Right lobe of liver (tissue), 6 donors: ENCODE measurements around the gene LIN7C. TPM values are rescaled to one million over a fixed set of nuclear protein-coding genes. Genes with fewer than 3 reads are reported as not detected.
A peak's percentile ranks its signal among the peaks of the same experiment; 100 is the strongest.

ENCODE experiments used
- ATAC-seq, 4 donors: fragments of 200-7000 bp; cut with Tn5 transposase; one replicate each; pipeline ENCODE4 v1.9.1; 2020; ENCODE audit warnings: mild to moderate bottlenecking in 4 of 4, moderate library complexity in 4 of 4
- DNase-seq, 3 donors: peaks; one replicate each; pipeline ENCODE4 v3.0.0-alpha.2; 2020
- H3K27ac ChIP-seq, 3 donors: fragments of 200-600 bp; one replicate each; pipeline ENCODE4 v1.8.0; 2022
- H3K27me3 ChIP-seq, 2 donors: fragments of 200-600 bp; one replicate each; pipeline ENCODE4 v1.8.0; 2022
- H3K36me3 ChIP-seq, 4 donors: fragments of 200-600 bp; sonication (generic) in 1 of 4; one replicate each; pipeline versions ENCODE4 v1.5.1 to v1.8.0; 2017 to 2022; ENCODE audit warnings: control low read depth in 1 of 4
- H3K4me1 ChIP-seq, 4 donors: fragments of 200-600 bp; sonication (generic) in 1 of 4; one replicate each; pipeline versions ENCODE4 v1.5.1 to v1.8.0; 2017 to 2022; ENCODE audit warnings: control low read depth in 1 of 4
- H3K4me3 ChIP-seq, 3 donors: fragments of 200-600 bp; one replicate each; pipeline ENCODE4 v1.8.0; 2022
- H3K9me3 ChIP-seq, 4 donors: fragments of 200-600 bp; sonication (generic) in 1 of 4; one replicate each; pipeline versions ENCODE4 v1.5.1 to v1.8.0; 2017 to 2022; ENCODE audit warnings: control low read depth in 1 of 4
- POLR2A ChIP-seq: fragments of 450-650 bp; IDR thresholded peaks from one replicate; pipeline ENCODE4 v1.6.1; 2017; ENCODE audit warnings: antibody characterized with exemption, mild to moderate bottlenecking
- WGBS: methylation state at CpG from one replicate; pipeline ENCODE4 v1.1.6; 2018; ENCODE audit warnings: low coverage, low lambda C conversion rate; ENCODE audit not compliant: insufficient coverage; ENCODE audit errors: missing lambda C conversion rate; 5-methylcytosine and 5-hydroxymethylcytosine counted together
- intact Hi-C, 2 donors: fragments of 100-400 bp; cut with DNase I; formaldehyde crosslinking; loops; one replicate each; pipeline versions ENCODE4 v1.11.2 to v1.14.1; 2022
- total RNA-seq, 6 experiments: library from RNA; depleted of rRNA in 2 of 6; stranded (reverse); fragments of >200 nt in 2 of 6; fragmentation: NEBNext Ultra II Directional in 3 of 6; extraction: Animal tissue kit (Norgen Biotek cat#: 25700) in 3 of 6; gene quantifications; one replicate each; pipeline versions ENCODE4 v1.1.0 to v1.2.4, GENCODE V29; 2016 to 2023
- TF ChIP-seq, protein P1 (sequence below), 4 donors: fragments of 200-600 bp in 3 of 4; fragments of 450-650 bp in 1 of 4; IDR thresholded peaks; one replicate each; pipeline versions ENCODE4 v1.5.1 to v1.8.0; 2016 to 2022; ENCODE audit warnings: antibody characterized with exemption in 4 of 4, mild to moderate bottlenecking in 2 of 4
- donor health status: DM: no; HTN: yes; CAD: no.
- donor health status: DM: no; HTN: no; CAD: no.
- donor health status: DM: no; HTN: no; CAD: no.
- donor health status: DM: no; HTN: yes; CAD: no.
- donor health status: DM: no; HTN: yes; CAD: no.

Gene LIN7C
- total RNA-seq, 6 experiments from 2014 or later, result 22.6 to 33.2 (median 27.1) TPM

DNA sequence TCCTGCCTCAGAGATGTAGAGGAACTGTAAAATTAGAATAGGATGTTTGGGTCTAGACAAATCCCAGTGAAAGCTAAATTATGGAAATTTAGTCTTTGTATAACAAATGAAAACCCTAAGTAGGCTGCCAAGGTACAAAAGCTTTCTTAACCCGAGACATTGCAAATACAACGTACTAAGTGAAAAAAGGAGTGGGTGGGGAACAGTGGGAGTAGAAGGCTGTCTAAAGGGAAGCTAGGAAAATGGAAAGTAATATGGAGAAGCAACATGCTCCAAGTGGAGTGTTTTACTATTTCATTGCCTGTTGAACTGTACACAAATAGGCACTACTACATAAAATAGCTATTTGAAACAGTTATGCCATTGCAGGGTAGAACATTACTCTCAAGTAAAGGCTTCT, 6.8 kb upstream of the LIN7C start:
- intact Hi-C loops, result no loop called here
- no peaks in the 10 kb centered on the region for H3K9me3 ChIP-seq
- 75% methylated on average over 2 of the region's 2 CpGs for WGBS
- no peaks in the 10 kb centered on the region for H3K27me3 ChIP-seq
- H3K36me3 ChIP-seq, result no peaks in the 10 kb centered on the region
- H3K4me1 ChIP-seq, result peaks cover 0 to 26% (median 2%) of the 10 kb centered on the region in 4 donors
- TF ChIP-seq, protein P1, sequence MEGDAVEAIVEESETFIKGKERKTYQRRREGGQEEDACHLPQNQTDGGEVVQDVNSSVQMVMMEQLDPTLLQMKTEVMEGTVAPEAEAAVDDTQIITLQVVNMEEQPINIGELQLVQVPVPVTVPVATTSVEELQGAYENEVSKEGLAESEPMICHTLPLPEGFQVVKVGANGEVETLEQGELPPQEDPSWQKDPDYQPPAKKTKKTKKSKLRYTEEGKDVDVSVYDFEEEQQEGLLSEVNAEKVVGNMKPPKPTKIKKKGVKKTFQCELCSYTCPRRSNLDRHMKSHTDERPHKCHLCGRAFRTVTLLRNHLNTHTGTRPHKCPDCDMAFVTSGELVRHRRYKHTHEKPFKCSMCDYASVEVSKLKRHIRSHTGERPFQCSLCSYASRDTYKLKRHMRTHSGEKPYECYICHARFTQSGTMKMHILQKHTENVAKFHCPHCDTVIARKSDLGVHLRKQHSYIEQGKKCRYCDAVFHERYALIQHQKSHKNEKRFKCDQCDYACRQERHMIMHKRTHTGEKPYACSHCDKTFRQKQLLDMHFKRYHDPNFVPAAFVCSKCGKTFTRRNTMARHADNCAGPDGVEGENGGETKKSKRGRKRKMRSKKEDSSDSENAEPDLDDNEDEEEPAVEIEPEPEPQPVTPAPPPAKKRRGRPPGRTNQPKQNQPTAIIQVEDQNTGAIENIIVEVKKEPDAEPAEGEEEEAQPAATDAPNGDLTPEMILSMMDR (IDR thresholded peaks at IDR 0.05), result no peak
- TF ChIP-seq POLR2A, result no peak
- no peak for DNase-seq
- no peak for ATAC-seq
- no peak overlapping the region for H3K4me3 ChIP-seq
- H3K27ac ChIP-seq, result peak overlapping the region in 2 of 3 donors; percentile 65 to 75

DNA sequence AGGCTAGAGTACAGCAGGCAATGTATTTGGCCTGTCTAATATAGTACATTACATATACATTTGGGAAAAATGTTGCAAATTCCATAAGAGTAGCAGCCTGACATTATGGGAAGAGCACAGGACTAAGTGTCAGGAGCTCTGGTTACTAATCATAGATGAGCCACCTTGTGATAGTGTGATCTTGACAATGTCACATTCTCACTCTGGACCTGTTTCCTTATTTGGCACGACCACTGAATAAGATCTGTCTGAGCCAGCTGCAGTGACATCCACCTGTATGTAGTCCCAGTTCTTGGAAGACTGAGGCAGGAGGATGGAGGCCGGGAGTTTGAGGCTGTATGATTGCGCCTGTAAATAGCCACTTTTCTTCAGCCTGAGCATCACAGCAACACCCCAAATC, 5.7 kb upstream of the LIN7C start:
- Histone ChIP-seq H3K4me1 (peaks cover 0 to 37% (median 5%) of the 10 kb centered on the region in 4 donors), H3K27me3 (no peaks in the 10 kb centered on the region), H3K9me3 (no peaks in the 10 kb centered on the region), H3K36me3 (no peaks in the 10 kb centered on the region), H3K27ac (no peak overlapping the region), H3K4me3 (no peak overlapping the region)
- intact Hi-C loops, result no loop called here
- 85% methylated on average over 3 of the region's 3 CpGs for WGBS
- TF ChIP-seq, protein P1 (IDR thresholded peaks at IDR 0.05), result no peak
- TF ChIP-seq POLR2A, result no peak
- DNase-seq (no peak), ATAC-seq (no peak)

DNA sequence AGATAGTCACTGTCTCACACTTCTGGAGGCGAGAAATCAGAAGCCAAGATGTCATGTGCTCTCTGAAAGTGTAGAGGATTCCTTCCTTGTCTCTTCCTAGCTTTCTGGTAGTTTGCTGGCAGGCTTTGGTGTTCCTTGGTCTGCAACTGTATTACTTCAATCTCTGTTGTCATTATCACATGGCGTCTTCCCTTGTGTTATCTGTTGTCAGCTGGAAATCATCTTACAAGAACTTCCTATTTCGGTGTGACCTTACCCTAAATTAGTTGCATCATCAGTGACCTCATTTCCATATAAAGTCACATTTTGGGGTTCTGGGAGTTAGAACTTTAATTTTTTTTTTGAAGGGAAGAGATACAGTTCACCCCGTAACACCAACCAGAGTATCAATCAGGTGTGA, 3.3 kb upstream of the LIN7C start:
- H3K27ac ChIP-seq, result no peak overlapping the region
- no peak for TF ChIP-seq POLR2A
- TF ChIP-seq, protein P1 (IDR thresholded peaks at IDR 0.05), result no peak
- H3K4me1 ChIP-seq, result peaks cover 0 to 44% (median 7%) of the 10 kb centered on the region in 4 donors
- H3K36me3 ChIP-seq, result no peaks in the 10 kb centered on the region
- no peak overlapping the region for H3K4me3 ChIP-seq
- H3K27me3 ChIP-seq, result no peaks in the 10 kb centered on the region
- ATAC-seq, result no peak
- intact Hi-C loops, result no loop called here
- 79% methylated on average over 4 of the region's 4 CpGs for WGBS
- H3K9me3 ChIP-seq, result no peaks in the 10 kb centered on the region
- DNase-seq, result no peak

DNA sequence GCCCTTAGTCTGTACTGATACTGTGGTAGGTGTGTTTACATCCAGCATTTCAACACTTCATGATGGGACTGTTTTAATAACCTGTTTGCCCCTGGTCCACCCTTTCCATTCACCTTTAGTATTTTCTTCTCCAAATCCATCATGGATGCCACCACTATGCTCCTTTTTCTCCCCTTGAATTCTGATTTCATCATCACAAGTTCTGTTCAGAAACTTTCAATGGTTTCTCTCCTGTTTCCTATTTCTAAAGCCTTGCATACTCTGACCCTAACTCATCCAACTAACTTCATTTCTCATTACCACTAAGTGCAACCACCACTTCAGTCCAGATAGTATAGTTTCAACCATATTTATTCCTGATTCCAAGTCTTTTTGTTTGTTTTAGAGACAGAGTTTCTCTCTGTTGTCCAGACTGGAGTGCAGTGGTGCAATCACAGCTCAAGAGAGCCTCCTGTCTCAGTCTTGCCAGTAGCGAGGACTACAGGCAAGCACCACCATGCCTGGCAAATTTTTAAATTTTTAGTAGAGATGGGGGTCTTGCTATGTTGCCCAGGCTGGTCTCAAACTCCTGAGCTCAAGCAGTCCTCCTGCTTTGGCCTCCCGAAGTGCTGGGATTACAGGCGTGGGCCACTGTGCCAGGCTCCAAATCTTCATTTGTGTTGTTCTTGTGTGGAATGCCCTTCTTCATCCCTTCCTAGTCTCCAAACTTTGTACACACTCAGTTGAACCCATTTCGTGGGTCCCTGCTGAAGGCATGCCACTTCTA, 1.2 kb upstream of the LIN7C start:
- no peaks in the 10 kb centered on the region for H3K27me3 ChIP-seq
- peaks cover 0 to 31% (median 8%) of the 10 kb centered on the region in 4 donors for H3K4me1 ChIP-seq
- ATAC-seq (no peak), DNase-seq (no peak)
- H3K27ac ChIP-seq, result peak overlapping the region in 2 of 3 donors; percentile 94 to 96
- WGBS, result 86% methylated on average over 3 of the region's 4 CpGs
- no peaks in the 10 kb centered on the region for H3K36me3 ChIP-seq
- no peaks in the 10 kb centered on the region for H3K9me3 ChIP-seq
- TF ChIP-seq POLR2A, result no peak
- TF ChIP-seq, protein P1 (IDR thresholded peaks at IDR 0.05), result no peak
- peak overlapping the region; percentile 67 to 84 (median 81) for H3K4me3 ChIP-seq
- intact Hi-C loops, result no loop called here
